Naive thymus-derived CD4-positive, alpha-beta T cell (primary cell): ENCODE results near the gene ERMAP. TPM values are rescaled to one million over a fixed set of nuclear protein-coding genes. Genes with fewer than 3 reads are reported as not detected.

Experiments used
- ATAC-seq: fragments of 150-1000 bp; cut with Tn5 transposase; 2 replicates; pipeline ENCODE4 v1.10.0; 2021; ENCODE audit warnings: mild to moderate bottlenecking, moderate library complexity
- CTCF ChIA-PET: fragments of 350-600 bp; sonication (Branson Sonifier 250); formaldehyde crosslinking; loops from one replicate; lab custom pipeline; 2021; ENCODE audit warnings: antibody characterized with exemption; lab: Charles Lee
- POLR2A ChIA-PET: fragments of 350-600 bp; sonication (Branson Sonifier 250); formaldehyde crosslinking; loops from one replicate; lab custom pipeline; 2021; ENCODE audit warnings: antibody characterized with exemption, inconsistent platforms; lab: Charles Lee
- DNase-seq, 9 donors: peaks; one replicate each; pipeline versions ENCODE4 v3.0.0 to v3.0.0-alpha.2; 2020 to 2022; ENCODE audit warnings: mixed read lengths in 1 of 9
- H3K27ac ChIP-seq: one replicate; pipeline ENCODE4 v1.7.0; 2013; ENCODE audit warnings: mild to moderate bottlenecking, low read depth, low read length, moderate library complexity
- H3K27me3 ChIP-seq, 2 donors: one replicate each; pipeline ENCODE4 v1.7.0; 2013; ENCODE audit warnings: low read length in 2 of 2, mild to moderate bottlenecking in 2 of 2, moderate library complexity in 2 of 2; ENCODE audit not compliant: control insufficient read depth in 2 of 2, insufficient read depth in 2 of 2
- H3K36me3 ChIP-seq, 3 experiments: 1 replicate in 2 of 3; 2 replicates in 1 of 3; pipeline ENCODE4 v1.7.0; 2013; ENCODE audit warnings: low read length in 3 of 3, mild to moderate bottlenecking in 3 of 3, moderate library complexity in 1 of 3; ENCODE audit not compliant: insufficient read depth in 3 of 3, control insufficient read depth in 2 of 3
- H3K4me1 ChIP-seq, 2 donors: one replicate each; pipeline ENCODE4 v1.7.0; 2013; ENCODE audit warnings: low read length in 2 of 2, mild to moderate bottlenecking in 2 of 2, moderate library complexity in 1 of 2; ENCODE audit not compliant: control insufficient read depth in 2 of 2, insufficient read depth in 2 of 2
- H3K4me3 ChIP-seq: 2 replicates; pipeline ENCODE4 v1.7.0; 2013; ENCODE audit warnings: mild to moderate bottlenecking, low read length
- H3K9me3 ChIP-seq, 3 experiments: 1 replicate in 2 of 3; 2 replicates in 1 of 3; pipeline ENCODE4 v1.7.0; 2013; ENCODE audit warnings: low read length in 3 of 3; ENCODE audit not compliant: control insufficient read depth in 2 of 3
- H3K27ac Mint-ChIP-seq, 9 donors: one replicate each; pipeline ENCODE4 v1.8.0; 2020 to 2022; ENCODE audit warnings: mixed read lengths in 9 of 9, mild to moderate bottlenecking in 8 of 9, moderate library complexity in 5 of 9, inconsistent platforms in 2 of 9
- H3K27me3 Mint-ChIP-seq, 5 donors: one replicate each; pipeline ENCODE4 v1.8.0; 2021 to 2022; ENCODE audit warnings: mixed read lengths in 5 of 5, mild to moderate bottlenecking in 1 of 5
- H3K36me3 Mint-ChIP-seq, 5 donors: one replicate each; pipeline ENCODE4 v1.8.0; 2020 to 2022; ENCODE audit warnings: mixed read lengths in 5 of 5, mild to moderate bottlenecking in 3 of 5, inconsistent platforms in 1 of 5
- H3K4me1 Mint-ChIP-seq, 7 donors: one replicate each; pipeline ENCODE4 v1.8.0; 2020 to 2022; ENCODE audit warnings: mixed read lengths in 7 of 7, mild to moderate bottlenecking in 3 of 7, inconsistent platforms in 1 of 7
- H3K4me3 Mint-ChIP-seq, 10 donors: one replicate each; pipeline ENCODE4 v1.8.0; 2020 to 2022; ENCODE audit warnings: mild to moderate bottlenecking in 10 of 10, mixed read lengths in 10 of 10, moderate library complexity in 6 of 10, inconsistent platforms in 2 of 10
- H3K9me3 Mint-ChIP-seq, 11 donors: one replicate each; pipeline ENCODE4 v1.8.0; 2020 to 2022; ENCODE audit warnings: mixed read lengths in 11 of 11, mild to moderate bottlenecking in 4 of 11, inconsistent platforms in 1 of 11, moderate library complexity in 1 of 11
- intact Hi-C, 2 donors: fragments of 100-400 bp; cut with micrococcal nuclease; formaldehyde crosslinking; loops; one replicate each; pipeline ENCODE4 v1.15.1; 2023
- polyA plus RNA-seq, 2 donors: library from polyadenylated mRNA; unstranded; fragments of 300-500 nt; fragmentation: Illumina TruSeq; gene quantifications; one replicate each; pipeline ENCODE4 v1.2.3, GENCODE V29; 2021
- total RNA-seq, 6 experiments: library from RNA in 5 of 6; stranded (reverse) in 5 of 6; gene quantifications; 1 replicate in 5 of 6; 2 replicates in 1 of 6; pipeline ENCODE4 v1.2.3 and lab custom pipeline; 2021 to 2026

The ERMAP gene
- total RNA-seq: 10 to 100 TPM in 1 of 5 experiments, 1 to 10 TPM in 4; 6.1 to 10.3 (median 6.7) TPM
- polyA plus RNA-seq: 1 to 10 TPM; 1.9 to 2.9 TPM
- total RNA-seq (lab: John Stamatoyannopoulos, UW): 13.2 reads per million, percentile 41 among the genes with 10 or more reads in this experiment

DNA sequence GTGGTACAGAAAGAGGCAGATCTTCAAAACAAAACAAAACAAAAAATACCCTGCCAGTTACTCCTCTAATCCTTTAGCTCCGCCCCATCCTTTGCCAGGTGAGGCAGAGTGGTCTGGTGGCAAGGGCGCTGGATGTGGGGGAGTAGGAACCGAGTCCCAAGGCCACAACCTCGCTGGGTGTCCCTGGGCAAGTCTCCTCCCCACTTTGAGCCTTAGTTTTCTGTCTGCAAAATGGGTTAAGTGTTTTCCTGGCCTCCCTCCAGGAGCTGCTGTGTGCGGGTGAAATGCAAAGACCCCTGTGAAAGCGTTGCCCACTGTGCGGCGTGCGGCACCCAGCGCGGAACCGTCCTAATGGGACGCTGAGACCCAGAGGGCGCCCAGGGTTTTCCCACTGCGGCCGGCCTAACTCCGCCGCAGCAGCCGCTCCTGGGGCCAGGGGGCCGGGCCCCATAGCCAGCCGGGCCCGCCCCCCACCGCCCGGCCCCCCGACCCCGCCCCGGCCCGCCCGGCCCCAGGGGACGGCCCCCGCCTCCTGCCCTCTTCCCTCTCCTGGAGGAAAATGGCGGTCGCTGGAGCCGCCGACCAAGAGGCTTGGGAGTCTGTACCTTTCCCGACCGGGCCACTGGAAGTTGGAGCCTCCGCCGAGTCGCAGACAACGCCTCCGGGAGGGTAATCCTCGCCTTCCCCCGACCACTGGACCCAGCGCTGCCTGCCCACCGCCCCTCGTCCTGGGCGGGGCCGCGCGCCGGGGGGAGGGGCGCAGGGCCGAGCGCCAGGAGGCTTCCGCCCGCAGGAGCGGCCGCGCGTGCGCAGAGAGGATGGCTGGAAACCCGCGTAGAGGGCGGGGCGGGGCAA is at the start of gene ERMAP, which contains the start of gene SVBP:
ERMAP (plus strand) TSS at position 538 of the 855 bp plus-strand sequence. CDS start 13,327 bp downstream, outside the sequence.
SVBP (minus strand) TSS at position 813 of the 855 bp plus-strand sequence. CDS start 853 bp downstream, outside the sequence.
- Mint-ChIP-seq H3K4me3 (peak within 1 kb of the TSS; percentile 76 to 90 (median 84)), H3K27ac (peak within 1 kb of the TSS; percentile 64 to 94 (median 86)), H3K27me3 (peaks cover 0 to 10% (median 0%) of the 10 kb centered on the region in 5 donors), H3K36me3 (peaks cover 0 to 9% (median 8%) of the 10 kb centered on the region in 5 donors), H3K9me3 (no peaks in the 10 kb centered on the region), H3K4me1 (peaks cover 19 to 35% (median 29%) of the 10 kb centered on the region in 7 donors)
- H3K9me3 ChIP-seq: no peaks in the 10 kb centered on the region
- H3K4me1 ChIP-seq: peaks cover 6 to 10% of the 10 kb centered on the region in 2 donors
- H3K27ac ChIP-seq: peak within 1 kb of the TSS; percentile 89
- H3K27me3 ChIP-seq: no peaks in the 10 kb centered on the region
- DNase-seq (peak; percentile 86 to 98 (median 91)), ATAC-seq (peak; percentile 97)
- POLR2A ChIA-PET: interaction anchor here (0.6 to 3.5 kb wide), 12 partner anchors 8 to 436 kb away, joined by 3 to 50 read pairs (median 4); partner anchors contain the start of genes C1orf50, P3H1, PPIH and YBX1
- peak within 1 kb of the TSS; percentile 69 for H3K4me3 ChIP-seq
- intact Hi-C loops: loop anchor here (1.0 to 5.0 kb wide), 14 partner anchors 29 to 1955 kb away; partner anchors contain the start of genes C1orf50 (in 2 of the 2), CFAP57 (in 2 of the 2), EBNA1BP2 (in 2 of the 2) and P3H1 (in 2 of the 2)
- H3K36me3 ChIP-seq: no peaks in the 10 kb centered on the region
- CTCF ChIA-PET: interaction anchor here (0.5 to 1.2 kb wide), 6 partner anchors 9 to 479 kb away, joined by 3 to 4 read pairs (median 3); no protein-coding TSS in a partner anchor

GRCh38 chr1:42767510-42768000 is 49.4 kb upstream of the ERMAP start:
- peak overlapping the region; percentile 84 for H3K27ac ChIP-seq
- CTCF ChIA-PET: interaction anchor here (0.6 to 2.4 kb wide), 7 partner anchors 10 to 307 kb away, joined by 3 to 9 read pairs (median 3); no protein-coding TSS in a partner anchor
- peak overlapping the region; percentile 91 for H3K4me3 ChIP-seq
- H3K9me3 Mint-ChIP-seq: no peaks in the 10 kb centered on the region
- intact Hi-C loops: loop anchor here (1.0 to 2.0 kb wide), 15 partner anchors 18 to 1207 kb away; partner anchors contain the start of genes CFAP57 (in 2 of the 2), EBNA1BP2 (in 2 of the 2), FOXJ3 (in 2 of the 2) and PPCS (in 2 of the 2)
- H3K36me3 ChIP-seq: peaks cover 0 to 5% (median 0%) of the 10 kb centered on the region in 3 experiments
- no peaks in the 10 kb centered on the region for H3K9me3 ChIP-seq
- no peaks in the 10 kb centered on the region for H3K27me3 Mint-ChIP-seq
- peaks cover 0 to 14% (median 0%) of the 10 kb centered on the region in 5 donors for H3K36me3 Mint-ChIP-seq
- H3K4me1 Mint-ChIP-seq: peaks cover 25 to 51% (median 33%) of the 10 kb centered on the region in 7 donors
- peaks cover 28 to 35% of the 10 kb centered on the region in 2 donors for H3K4me1 ChIP-seq
- H3K4me3 Mint-ChIP-seq: peak overlapping the region in 1 of 10 donors; percentile 92
- no peaks in the 10 kb centered on the region for H3K27me3 ChIP-seq
- no peak for DNase-seq
- POLR2A ChIA-PET: interaction anchor here (0.8 to 4.5 kb wide), 17 partner anchors 9 to 310 kb away, joined by 3 to 50 read pairs (median 8); partner anchors contain the start of genes CCDC30, ERMAP, PPCS and PPIH
- ATAC-seq: peak; percentile 8
- peak overlapping the region in 8 of 9 donors; percentile 70 to 96 (median 92) for H3K27ac Mint-ChIP-seq

GRCh38 chr1:42768172-42768571 is 48.8 kb upstream of the ERMAP start:
- Histone ChIP-seq H3K9me3 (no peaks in the 10 kb centered on the region), H3K27ac (peak overlapping the region; percentile 84), H3K27me3 (no peaks in the 10 kb centered on the region), H3K36me3 (peaks cover 0 to 5% (median 0%) of the 10 kb centered on the region in 3 experiments), H3K4me3 (peak overlapping the region; percentile 91), H3K4me1 (peaks cover 28 to 35% of the 10 kb centered on the region in 2 donors)
- peak overlapping the region in 5 of 9 donors; percentile 70 to 96 (median 90) for H3K27ac Mint-ChIP-seq
- ATAC-seq (no peak), DNase-seq (no peak)
- ChIA-PET POLR2A (interaction anchor here (1.8 to 4.5 kb wide), 5 partner anchors 15 to 86 kb away, joined by 7 to 50 read pairs (median 37); partner anchors contain the start of genes ERMAP, SVBP, TMEM269 and YBX1), CTCF (interaction anchor here (0.6 to 2.4 kb wide), 3 partner anchors 10 to 305 kb away, joined by 3 to 9 read pairs (median 5); no protein-coding TSS in a partner anchor)
- no peaks in the 10 kb centered on the region for H3K27me3 Mint-ChIP-seq
- intact Hi-C loops: no loop called here
- H3K4me1 Mint-ChIP-seq: peaks cover 26 to 53% (median 38%) of the 10 kb centered on the region in 7 donors
- H3K9me3 Mint-ChIP-seq: no peaks in the 10 kb centered on the region
- H3K36me3 Mint-ChIP-seq: peaks cover 0 to 17% (median 3%) of the 10 kb centered on the region in 5 donors
- H3K4me3 Mint-ChIP-seq: peak overlapping the region in 2 of 10 donors; percentile 25 to 92

DNA sequence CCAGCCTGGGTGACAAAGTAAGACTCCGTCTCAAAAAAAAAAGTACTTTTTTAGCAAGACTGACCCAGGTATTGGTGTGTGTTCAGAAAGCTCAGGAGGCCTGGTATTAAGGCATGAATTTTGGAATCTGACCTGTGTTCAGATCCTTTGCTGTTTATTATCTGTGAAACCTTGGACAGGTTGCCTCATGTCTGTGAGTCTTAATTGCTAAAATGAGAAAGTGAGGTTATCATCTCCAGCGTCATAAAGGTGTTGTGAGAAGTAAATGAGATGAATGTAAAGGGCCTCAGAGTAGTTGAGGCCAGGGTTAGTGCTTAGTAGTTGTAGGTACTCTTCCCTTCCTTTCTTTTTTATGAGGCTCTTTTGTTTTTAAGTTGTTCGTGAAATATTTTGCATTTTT is 47.1 kb upstream of the ERMAP start:
- H3K36me3 ChIP-seq: peaks cover 4 to 18% (median 10%) of the 10 kb centered on the region in 3 experiments
- Mint-ChIP-seq H3K27me3 (no peaks in the 10 kb centered on the region), H3K27ac (no peak overlapping the region), H3K36me3 (peaks cover under 1 to 23% (median 4%) of the 10 kb centered on the region in 5 donors), H3K9me3 (no peaks in the 10 kb centered on the region), H3K4me1 (peaks cover 27 to 56% (median 41%) of the 10 kb centered on the region in 7 donors), H3K4me3 (peak overlapping the region in 9 of 10 donors; percentile 5 to 51 (median 41))
- POLR2A ChIA-PET: interaction anchor here (0.6 to 4.5 kb wide), 6 partner anchors 47 to 939 kb away, joined by 3 to 50 read pairs (median 4); partner anchors contain the start of genes ERMAP, SVBP, YBX1 and ZNF691
- H3K27ac ChIP-seq: no peak overlapping the region
- CTCF ChIA-PET: interaction anchor here (0.6 kb wide), 2 partner anchors 148 to 1766 kb away, joined by 3 read pairs; no protein-coding TSS in a partner anchor
- H3K27me3 ChIP-seq: no peaks in the 10 kb centered on the region
- DNase-seq (no peak), ATAC-seq (no peak)
- peaks cover 28 to 29% of the 10 kb centered on the region in 2 donors for H3K4me1 ChIP-seq
- intact Hi-C loops: no loop called here
- no peak overlapping the region for H3K4me3 ChIP-seq
- no peaks in the 10 kb centered on the region for H3K9me3 ChIP-seq

DNA sequence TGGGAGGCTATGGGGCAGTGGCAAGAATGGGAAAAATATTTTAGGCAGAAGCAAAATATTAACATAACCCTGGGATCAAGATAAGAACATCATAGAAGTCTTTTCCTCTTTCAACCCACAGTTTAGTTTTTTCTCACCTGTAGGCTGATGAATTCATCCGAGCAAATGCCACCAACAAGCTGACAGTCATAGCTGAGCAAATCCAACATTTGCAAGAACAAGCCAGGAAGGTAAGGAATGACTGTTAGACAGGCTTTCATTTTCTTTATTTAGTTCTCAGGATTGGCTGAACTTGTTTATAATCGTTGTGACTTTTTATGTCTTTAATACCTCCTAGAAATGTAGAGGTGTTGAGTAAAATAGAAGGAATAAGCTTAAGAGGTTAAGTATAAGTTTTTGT is 43.5 kb upstream of the ERMAP start:
- Histone ChIP-seq H3K36me3 (peaks cover 9 to 46% (median 11%) of the 10 kb centered on the region in 3 experiments), H3K27ac (no peak overlapping the region), H3K4me1 (peaks cover 7 to 13% of the 10 kb centered on the region in 2 donors), H3K9me3 (no peaks in the 10 kb centered on the region), H3K27me3 (no peaks in the 10 kb centered on the region), H3K4me3 (no peak overlapping the region)
- H3K27ac Mint-ChIP-seq: peak overlapping the region in 2 of 9 donors; percentile 3 to 50
- POLR2A ChIA-PET: interaction anchor here (0.6 kb wide), 1 partner anchor 304 kb away, joined by 3 read pairs; no protein-coding TSS in a partner anchor
- H3K27me3 Mint-ChIP-seq: no peaks in the 10 kb centered on the region
- DNase-seq (no peak), ATAC-seq (no peak)
- peak overlapping the region in 1 of 10 donors; percentile 41 for H3K4me3 Mint-ChIP-seq
- H3K4me1 Mint-ChIP-seq: peaks cover 26 to 50% (median 38%) of the 10 kb centered on the region in 7 donors
- CTCF ChIA-PET: no interaction called here
- H3K9me3 Mint-ChIP-seq: no peaks in the 10 kb centered on the region
- intact Hi-C loops: no loop called here
- peaks cover 10 to 43% (median 15%) of the 10 kb centered on the region in 5 donors for H3K36me3 Mint-ChIP-seq
